Mesendoderm (in vitro differentiated cells): Measurements from ENCODE around the gene MIOX.

Source experiments
- DNase-seq: peaks from one replicate; pipeline ENCODE4 v3.0.0; 2013
- H2AK5ac ChIP-seq: 2 replicates; pipeline ENCODE4 v1.6.1; 2013; ENCODE audit warnings: low read length, inconsistent platforms
- H2BK120ac ChIP-seq: 2 replicates; pipeline ENCODE4 v1.6.1; 2013; ENCODE audit warnings: low read depth, mild to moderate bottlenecking, low read length, moderate library complexity, mixed read lengths
- H2BK15ac ChIP-seq: replicated peaks from 2 replicates; pipeline ENCODE4 v1.6.1; 2013; ENCODE audit warnings: low read depth, mild to moderate bottlenecking, moderate library complexity
- H2BK5ac ChIP-seq: 2 replicates; pipeline ENCODE4 v1.6.1; 2013; ENCODE audit warnings: low read length, inconsistent platforms
- H3K18ac ChIP-seq: 2 replicates; pipeline ENCODE4 v1.6.1; 2013; ENCODE audit warnings: mild to moderate bottlenecking, low read length, mixed read lengths
- H3K23ac ChIP-seq: one replicate; pipeline ENCODE4 v1.6.1; 2013; ENCODE audit warnings: low read length
- H3K27ac ChIP-seq: 2 replicates; pipeline ENCODE4 v1.5.1; 2013; ENCODE audit warnings: low read depth, mild to moderate bottlenecking, inconsistent platforms, low read length, moderate library complexity
- H3K27me3 ChIP-seq: 2 replicates; pipeline ENCODE4 v1.6.1; 2013; ENCODE audit warnings: low read length, control low read depth, mild to moderate bottlenecking, inconsistent platforms; ENCODE audit not compliant: insufficient read depth, poor library complexity
- H3K36me3 ChIP-seq: 2 replicates; pipeline ENCODE4 v1.6.1; 2013; ENCODE audit warnings: low read length, inconsistent platforms; ENCODE audit not compliant: control insufficient read depth, insufficient read depth
- H3K4ac ChIP-seq: one replicate; pipeline ENCODE4 v1.6.1; 2013; ENCODE audit warnings: low read depth, mild to moderate bottlenecking, low read length, moderate library complexity
- H3K4me1 ChIP-seq: 2 replicates; pipeline ENCODE4 v1.6.1; 2013; ENCODE audit warnings: low read depth, low read length, inconsistent platforms; ENCODE audit not compliant: control insufficient read depth
- H3K4me2 ChIP-seq: 2 replicates; pipeline ENCODE4 v1.6.1; 2013; ENCODE audit warnings: low read length
- H3K4me3 ChIP-seq: 2 replicates; pipeline ENCODE4 v1.5.1; 2013; ENCODE audit warnings: mild to moderate bottlenecking, low read length
- H3K56ac ChIP-seq: one replicate; pipeline ENCODE4 v1.6.1; 2013; ENCODE audit warnings: low read length
- H3K79me1 ChIP-seq: 2 replicates; pipeline ENCODE4 v1.6.1; 2013; ENCODE audit warnings: low read length, inconsistent platforms
- H3K79me2 ChIP-seq: 2 replicates; pipeline ENCODE4 v1.6.1; 2013; ENCODE audit warnings: mild to moderate bottlenecking, low read length; ENCODE audit not compliant: control insufficient read depth, insufficient read depth
- H3K9ac ChIP-seq: 2 replicates; pipeline ENCODE4 v1.6.1; 2013; ENCODE audit warnings: low read length, inconsistent platforms
- H4K5ac ChIP-seq: one replicate; pipeline ENCODE4 v1.6.1; 2013; ENCODE audit warnings: low read length
- H4K8ac ChIP-seq: one replicate; pipeline ENCODE4 v1.6.1; 2013; ENCODE audit warnings: low read depth, mild to moderate bottlenecking, control low read depth, low read length, moderate library complexity
- WGBS: extraction: QIAGEN DNeasy Blood & Tissue Kit; methylation state at CpG from one replicate; pipeline ENCODE4 v1.1.7; 2013; ENCODE audit warnings: low lambda C conversion rate, missing lambda C conversion rate; ENCODE audit not compliant: insufficient coverage; ENCODE audit errors: extremely low coverage; 5-methylcytosine and 5-hydroxymethylcytosine counted together

The MIOX gene

GRCh38 chr22:50525858-50526107, 39.1 kb downstream of the MIOX start:
- peak overlapping the region; percentile 83 for H3K9ac ChIP-seq

GRCh38 chr22:50526108-50526833, 39.6 kb downstream of the MIOX start:
- H2BK5ac ChIP-seq: no peak overlapping the region
- no peaks in the 10 kb centered on the region for H3K79me1 ChIP-seq
- no CpG with 5 or more reads among the region's 77 CpGs for WGBS
- H3K18ac ChIP-seq: peak overlapping the region; percentile 44
- no peaks in the 10 kb centered on the region for H3K36me3 ChIP-seq
- H3K23ac ChIP-seq: no peak overlapping the region
- peaks cover 6% of the 10 kb centered on the region for H3K4me1 ChIP-seq
- no peak overlapping the region for H2BK120ac ChIP-seq
- peak overlapping the region; percentile 21 for H3K4ac ChIP-seq
- no peak overlapping the region for H4K5ac ChIP-seq
- no peaks in the 10 kb centered on the region for H3K79me2 ChIP-seq
- peak overlapping the region; percentile 30 for H3K4me3 ChIP-seq
- peak overlapping the region; percentile 61 for H3K4me2 ChIP-seq
- H3K27me3 ChIP-seq: peaks cover 19% of the 10 kb centered on the region
- H2BK15ac ChIP-seq: no peak overlapping the region
- H2AK5ac ChIP-seq: no peak overlapping the region
- H3K27ac ChIP-seq: peak overlapping the region; percentile 81
- H3K56ac ChIP-seq: peak overlapping the region; percentile 94
- DNase-seq: peak; percentile 77
- peak overlapping the region; percentile 83 for H3K9ac ChIP-seq
- no peak overlapping the region for H4K8ac ChIP-seq

More at GRCh38 chr22:50525858-50526107, 39.1 kb downstream of the MIOX start:
- Histone ChIP-seq H3K56ac (peak overlapping the region; percentile 94), H3K4me1 (peaks cover 2% of the 10 kb centered on the region), H3K4me2 (peak overlapping the region; percentile 61), H4K5ac (no peak overlapping the region), H3K4ac (peak overlapping the region; percentile 21), H3K79me1 (no peaks in the 10 kb centered on the region), H4K8ac (no peak overlapping the region), H2BK5ac (no peak overlapping the region), H2BK120ac (no peak overlapping the region), H3K4me3 (peak overlapping the region; percentile 36), H3K79me2 (no peaks in the 10 kb centered on the region), H2AK5ac (no peak overlapping the region), H3K36me3 (no peaks in the 10 kb centered on the region), H3K27ac (peak overlapping the region; percentile 81), H2BK15ac (no peak overlapping the region), H3K23ac (no peak overlapping the region), H3K18ac (peak overlapping the region; percentile 44), H3K27me3 (peaks cover 15% of the 10 kb centered on the region)
- no CpG with 5 or more reads among the region's 33 CpGs for WGBS
- no peak for DNase-seq

- H3K56ac ChIP-seq: peak overlapping the region; percentile 94
- peak overlapping the region; percentile 44 for H3K18ac ChIP-seq
- peak; percentile 79 for DNase-seq
- H2AK5ac ChIP-seq: no peak overlapping the region
- no peak overlapping the region for H4K8ac ChIP-seq
- H3K27ac ChIP-seq: no peak overlapping the region
- peaks cover 21% of the 10 kb centered on the region for H3K27me3 ChIP-seq
- no peak overlapping the region for H2BK15ac ChIP-seq
- no peak overlapping the region for H4K5ac ChIP-seq
- no peaks in the 10 kb centered on the region for H3K79me2 ChIP-seq
- H3K9ac ChIP-seq: peak overlapping the region; percentile 83
- no peak overlapping the region for H3K23ac ChIP-seq
- H3K4me1 ChIP-seq: peaks cover 6% of the 10 kb centered on the region
- no CpG with 5 or more reads among the region's 29 CpGs for WGBS
- peak overlapping the region; percentile 61 for H3K4me2 ChIP-seq
- H2BK5ac ChIP-seq: no peak overlapping the region
- H3K4ac ChIP-seq: no peak overlapping the region
- H3K4me3 ChIP-seq: peak overlapping the region; percentile 30
- H2BK120ac ChIP-seq: no peak overlapping the region
- H3K36me3 ChIP-seq: no peaks in the 10 kb centered on the region
- no peaks in the 10 kb centered on the region for H3K79me1 ChIP-seq
Measured at GRCh38 chr22:50526834-50527801, 40.5 kb downstream of the MIOX start.

- no peak overlapping the region for H3K27ac ChIP-seq
- H3K4me3 ChIP-seq: no peak overlapping the region
- no CpG with 5 or more reads among the region's 18 CpGs for WGBS
- H2BK120ac ChIP-seq: no peak overlapping the region
- H3K36me3 ChIP-seq: no peaks in the 10 kb centered on the region
- H3K56ac ChIP-seq: no peak overlapping the region
- H2AK5ac ChIP-seq: no peak overlapping the region
- no peak for DNase-seq
- H3K18ac ChIP-seq: no peak overlapping the region
- H3K4ac ChIP-seq: no peak overlapping the region
- no peak overlapping the region for H2BK15ac ChIP-seq
- no peak overlapping the region for H4K8ac ChIP-seq
- no peak overlapping the region for H3K4me2 ChIP-seq
- no peak overlapping the region for H3K9ac ChIP-seq
- H3K23ac ChIP-seq: no peak overlapping the region
- no peaks in the 10 kb centered on the region for H3K79me1 ChIP-seq
- peaks cover 6% of the 10 kb centered on the region for H3K4me1 ChIP-seq
- no peaks in the 10 kb centered on the region for H3K79me2 ChIP-seq
- no peak overlapping the region for H2BK5ac ChIP-seq
- no peak overlapping the region for H4K5ac ChIP-seq
- H3K27me3 ChIP-seq: peaks cover 23% of the 10 kb centered on the region
Measured at GRCh38 chr22:50527921-50528681, 41.4 kb downstream of the MIOX start.

GRCh38 chr22:50528682-50529415, 42.2 kb downstream of the MIOX start:
- Histone ChIP-seq H3K23ac (no peak overlapping the region), H3K36me3 (no peaks in the 10 kb centered on the region), H3K4me1 (peaks cover 6% of the 10 kb centered on the region), H3K4ac (no peak overlapping the region), H3K79me2 (no peaks in the 10 kb centered on the region), H2BK120ac (no peak overlapping the region), H3K18ac (no peak overlapping the region), H3K4me3 (no peak overlapping the region), H3K27ac (no peak overlapping the region), H3K56ac (no peak overlapping the region), H2BK15ac (no peak overlapping the region), H3K27me3 (peaks cover 23% of the 10 kb centered on the region), H2BK5ac (no peak overlapping the region), H4K5ac (no peak overlapping the region), H3K4me2 (no peak overlapping the region), H3K9ac (no peak overlapping the region), H3K79me1 (no peaks in the 10 kb centered on the region), H2AK5ac (no peak overlapping the region), H4K8ac (no peak overlapping the region)
- DNase-seq: no peak
- no CpG with 5 or more reads among the region's 15 CpGs for WGBS
